Measurements from ENCODE around the gene PTN.
"Not testable (repeated sequence)": the region's sequence is repeated elsewhere in the genome, so short reads cannot be mapped to it uniquely, and the experiment has no call there.

PTN gene

GRCh38 chr7:137245186-137245585 is 98.3 kb downstream of the PTN start:
- DNase-seq (ENCODE audit: low read depth) = no peak
- TF ChIP-seq, protein P1, sequence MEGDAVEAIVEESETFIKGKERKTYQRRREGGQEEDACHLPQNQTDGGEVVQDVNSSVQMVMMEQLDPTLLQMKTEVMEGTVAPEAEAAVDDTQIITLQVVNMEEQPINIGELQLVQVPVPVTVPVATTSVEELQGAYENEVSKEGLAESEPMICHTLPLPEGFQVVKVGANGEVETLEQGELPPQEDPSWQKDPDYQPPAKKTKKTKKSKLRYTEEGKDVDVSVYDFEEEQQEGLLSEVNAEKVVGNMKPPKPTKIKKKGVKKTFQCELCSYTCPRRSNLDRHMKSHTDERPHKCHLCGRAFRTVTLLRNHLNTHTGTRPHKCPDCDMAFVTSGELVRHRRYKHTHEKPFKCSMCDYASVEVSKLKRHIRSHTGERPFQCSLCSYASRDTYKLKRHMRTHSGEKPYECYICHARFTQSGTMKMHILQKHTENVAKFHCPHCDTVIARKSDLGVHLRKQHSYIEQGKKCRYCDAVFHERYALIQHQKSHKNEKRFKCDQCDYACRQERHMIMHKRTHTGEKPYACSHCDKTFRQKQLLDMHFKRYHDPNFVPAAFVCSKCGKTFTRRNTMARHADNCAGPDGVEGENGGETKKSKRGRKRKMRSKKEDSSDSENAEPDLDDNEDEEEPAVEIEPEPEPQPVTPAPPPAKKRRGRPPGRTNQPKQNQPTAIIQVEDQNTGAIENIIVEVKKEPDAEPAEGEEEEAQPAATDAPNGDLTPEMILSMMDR (IDR thresholded peaks at IDR 0.05; ENCODE audit: insufficient read depth, low read depth, low read length, missing control alignments) = no peak
- H3K4me3 ChIP-seq (ENCODE audit: low read length) = no peak overlapping the region

DNA sequence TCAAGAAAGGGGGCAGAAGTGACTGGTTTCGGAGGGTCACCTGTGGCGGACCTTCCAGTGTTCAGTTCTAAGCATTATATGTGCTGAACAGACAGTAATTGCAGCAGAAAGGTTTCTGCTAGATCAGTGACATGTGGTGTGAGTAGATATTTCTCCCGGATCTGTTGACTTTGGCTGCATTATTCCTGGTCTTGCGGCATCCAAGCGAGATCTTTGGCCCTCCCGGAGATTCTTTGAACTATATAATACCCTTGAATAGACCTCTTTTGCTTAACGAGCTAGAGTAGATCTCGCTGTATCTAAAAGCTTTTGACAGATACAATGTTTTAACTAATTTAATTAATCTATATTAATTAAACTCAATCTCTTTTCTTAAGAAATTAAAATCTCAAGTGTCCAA is 99.8 kb downstream of the PTN start:
- H3K4me3 ChIP-seq (ENCODE audit: low read length) = no peak overlapping the region
- TF ChIP-seq, protein P1 (IDR thresholded peaks at IDR 0.05; ENCODE audit: insufficient read depth, low read depth, low read length, missing control alignments) = no peak
- no peak for DNase-seq (ENCODE audit: low read depth)

GRCh38 chr7:137242616-137243015 is 100.9 kb downstream of the PTN start:
- no peak overlapping the region for H3K4me3 ChIP-seq (ENCODE audit: low read length)
- no peak for DNase-seq (ENCODE audit: low read depth)
- TF ChIP-seq, protein P1 (IDR thresholded peaks at IDR 0.05; ENCODE audit: insufficient read depth, low read depth, low read length, missing control alignments) = no peak

GRCh38 chr7:137241655-137242360 is 101.7 kb downstream of the PTN start:
- TF ChIP-seq, protein P1 (IDR thresholded peaks at IDR 0.05; ENCODE audit: insufficient read depth, low read depth, low read length, missing control alignments) = no peak
- no peak for DNase-seq (ENCODE audit: low read depth)
- H3K4me3 ChIP-seq (ENCODE audit: low read length) = no peak overlapping the region

DNA sequence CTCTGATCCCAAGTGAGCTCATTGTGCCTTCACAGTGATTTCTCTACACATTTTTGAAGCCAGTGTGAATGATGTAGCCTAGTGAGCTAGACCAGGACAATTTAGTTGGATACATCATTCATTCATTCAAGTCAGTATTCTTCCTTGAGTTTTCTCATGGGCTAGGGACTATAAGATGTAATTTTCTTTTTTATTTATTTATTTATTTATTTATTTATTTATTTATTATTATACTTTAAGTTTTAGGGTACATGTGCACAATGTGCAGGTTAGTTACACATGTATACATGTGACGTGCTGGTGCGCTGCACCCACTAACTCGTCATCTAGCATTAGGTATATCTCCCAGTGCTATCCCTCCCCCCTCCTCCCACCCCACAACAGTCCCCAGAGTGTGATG is 104.3 kb downstream of the PTN start:
- H3K4me3 ChIP-seq (ENCODE audit: low read length); DNase-seq (ENCODE audit: low read depth): not testable (repeated sequence)

DNA sequence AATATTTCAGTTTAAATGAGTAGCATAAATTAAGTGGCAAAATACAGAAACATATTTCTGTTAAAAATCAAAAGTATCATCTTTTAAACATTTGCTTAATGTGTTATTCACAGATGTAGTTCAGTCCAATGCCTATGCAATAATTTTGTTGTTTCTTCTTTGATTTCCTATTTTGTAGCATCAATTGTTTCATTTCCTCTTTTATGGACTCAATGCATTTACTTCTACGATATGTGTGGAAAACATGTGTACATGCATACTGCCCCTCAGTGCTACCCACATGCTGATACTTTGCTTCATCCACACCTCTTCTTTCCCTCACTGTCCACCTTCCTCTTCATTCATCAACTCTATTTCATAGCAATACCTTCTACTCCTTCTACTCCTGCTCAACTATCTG is 108.1 kb downstream of the PTN start:
- TF ChIP-seq, protein P1 (IDR thresholded peaks at IDR 0.05; ENCODE audit: insufficient read depth, low read depth, low read length, missing control alignments) = no peak
- H3K4me3 ChIP-seq (ENCODE audit: low read length) = no peak overlapping the region
- no peak for DNase-seq (ENCODE audit: low read depth)

GRCh38 chr7:137231167-137231566 is 112.4 kb downstream of the PTN start:
- TF ChIP-seq, protein P1 (IDR thresholded peaks at IDR 0.05; ENCODE audit: insufficient read depth, low read depth, low read length, missing control alignments) = no peak
- DNase-seq (ENCODE audit: low read depth) = no peak
- no peak overlapping the region for H3K4me3 ChIP-seq (ENCODE audit: low read length)

All from epithelial cell of esophagus (primary cell).